AG10803 (cell line): ENCODE results near the gene EIF3B.

Experiments used
- DNase-seq: peaks from one replicate; pipeline ENCODE4 v3.0.0; 2010; ENCODE audit warnings: low read depth
- H3K4me3 ChIP-seq: 2 replicates; pipeline ENCODE4 v1.5.1; 2011; ENCODE audit warnings: mild to moderate bottlenecking, low read length, control low read depth
- TF ChIP-seq, protein P1 (sequence below): conservative IDR thresholded peaks from 2 replicates; pipeline ENCODE4 v1.5.1; 2011; ENCODE audit warnings: mild to moderate bottlenecking, low read length, control low read depth, inconsistent platforms

Gene EIF3B

DNA sequence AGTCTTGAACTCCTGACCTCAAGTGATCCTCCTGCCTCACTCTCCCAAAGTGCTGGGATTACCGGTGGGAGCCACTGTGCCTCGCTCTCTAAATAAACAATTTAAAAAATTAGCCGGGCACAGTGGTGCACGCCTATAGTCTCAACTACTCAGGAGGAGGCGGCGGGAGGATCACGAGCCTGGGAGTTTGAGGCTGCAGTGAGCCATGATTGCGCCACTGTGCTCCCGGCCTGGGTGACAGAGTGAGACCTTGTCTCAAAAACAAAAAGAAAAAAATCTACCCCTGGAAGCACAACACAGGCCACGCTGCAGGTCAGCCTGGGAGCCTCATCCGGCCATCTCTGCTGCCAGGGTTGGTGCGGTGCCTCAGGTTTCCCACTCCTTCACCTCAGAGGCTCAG lies 3.8 kb upstream of the EIF3B start:
- TF ChIP-seq, protein P1, sequence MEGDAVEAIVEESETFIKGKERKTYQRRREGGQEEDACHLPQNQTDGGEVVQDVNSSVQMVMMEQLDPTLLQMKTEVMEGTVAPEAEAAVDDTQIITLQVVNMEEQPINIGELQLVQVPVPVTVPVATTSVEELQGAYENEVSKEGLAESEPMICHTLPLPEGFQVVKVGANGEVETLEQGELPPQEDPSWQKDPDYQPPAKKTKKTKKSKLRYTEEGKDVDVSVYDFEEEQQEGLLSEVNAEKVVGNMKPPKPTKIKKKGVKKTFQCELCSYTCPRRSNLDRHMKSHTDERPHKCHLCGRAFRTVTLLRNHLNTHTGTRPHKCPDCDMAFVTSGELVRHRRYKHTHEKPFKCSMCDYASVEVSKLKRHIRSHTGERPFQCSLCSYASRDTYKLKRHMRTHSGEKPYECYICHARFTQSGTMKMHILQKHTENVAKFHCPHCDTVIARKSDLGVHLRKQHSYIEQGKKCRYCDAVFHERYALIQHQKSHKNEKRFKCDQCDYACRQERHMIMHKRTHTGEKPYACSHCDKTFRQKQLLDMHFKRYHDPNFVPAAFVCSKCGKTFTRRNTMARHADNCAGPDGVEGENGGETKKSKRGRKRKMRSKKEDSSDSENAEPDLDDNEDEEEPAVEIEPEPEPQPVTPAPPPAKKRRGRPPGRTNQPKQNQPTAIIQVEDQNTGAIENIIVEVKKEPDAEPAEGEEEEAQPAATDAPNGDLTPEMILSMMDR = no peak
- no peak overlapping the region for H3K4me3 ChIP-seq
- DNase-seq = no peak

GRCh38 chr7:2353113-2353935 lies 1.3 kb upstream of the EIF3B start:
- H3K4me3 ChIP-seq = peak overlapping the region; percentile 86
- DNase-seq = no peak
- TF ChIP-seq, protein P1 = no peak

- H3K4me3 ChIP-seq = peak overlapping the region; percentile 86
- DNase-seq = peak; percentile 87
Observed at GRCh38 chr7:2353936-2354185, 766 bp upstream of the EIF3B start.

GRCh38 chr7:2354939-2355704 lies 495 bp downstream of the EIF3B start:
- TF ChIP-seq, protein P1 = no peak
- peak overlapping the region; percentile 86 for H3K4me3 ChIP-seq
- no peak for DNase-seq

More at GRCh38 chr7:2353936-2354185, 766 bp upstream of the EIF3B start:
- TF ChIP-seq, protein P1 = no peak

DNA sequence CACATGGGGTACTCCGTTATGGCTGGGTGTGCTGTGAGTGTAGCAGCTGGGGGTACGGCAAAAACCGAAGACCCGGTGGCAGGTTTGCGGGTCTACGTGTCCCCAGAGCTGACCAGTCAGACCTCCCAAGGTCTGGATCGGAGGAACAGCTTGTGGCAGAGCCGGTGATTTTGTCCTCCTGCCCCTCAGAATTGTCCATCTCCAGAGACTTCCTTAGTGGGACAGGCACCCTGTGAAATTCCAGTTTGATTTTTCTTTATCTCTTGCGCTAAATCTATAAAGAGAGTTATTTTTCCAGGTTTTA lies 1.0 kb downstream of the EIF3B start:
- DNase-seq = no peak
- peak overlapping the region; percentile 86 for H3K4me3 ChIP-seq
- TF ChIP-seq, protein P1 = no peak

DNA sequence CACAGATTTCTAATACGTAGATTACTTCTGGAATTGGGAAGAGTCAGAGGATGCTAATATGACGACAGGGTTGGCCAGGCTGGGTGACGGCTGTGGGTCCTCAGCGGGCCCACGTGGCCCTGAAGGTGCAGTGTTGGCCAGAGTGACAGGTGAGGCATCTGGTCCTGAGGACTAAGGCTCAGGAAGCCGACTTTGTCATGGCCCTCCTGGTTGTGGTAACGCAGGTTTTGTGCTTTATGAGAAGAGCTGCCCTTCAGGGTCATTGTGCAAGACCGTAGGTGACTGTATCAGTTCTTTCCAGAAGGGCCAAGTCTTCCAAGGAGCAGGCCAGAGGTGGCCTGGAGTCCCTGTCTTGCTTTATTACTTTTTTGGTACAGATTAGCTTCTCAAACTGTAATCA lies 2.5 kb downstream of the EIF3B start:
- TF ChIP-seq, protein P1 = no peak
- peak overlapping the region; percentile 20; the same call in 1 of the 2 replicates for H3K4me3 ChIP-seq

DNA sequence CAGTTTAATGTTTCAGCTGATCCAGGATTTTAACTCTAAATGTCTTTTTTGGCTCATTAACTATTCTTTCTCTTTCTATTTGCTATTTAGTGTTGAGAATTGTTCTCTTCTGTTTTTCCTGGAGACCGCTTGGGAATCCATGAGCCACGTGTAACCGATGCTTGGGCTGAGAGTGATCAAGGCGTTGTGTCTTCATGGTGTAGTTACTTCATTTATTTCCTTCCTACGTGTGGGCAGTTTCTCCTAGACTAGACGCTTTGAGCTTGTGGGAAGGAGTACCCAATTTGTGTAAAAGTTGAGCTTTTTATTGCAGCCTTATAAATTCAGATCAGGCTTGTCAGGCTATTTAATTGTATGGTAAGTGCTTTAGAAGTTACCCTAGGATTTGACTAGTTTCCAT lies 2.9 kb downstream of the EIF3B start:
- H3K4me3 ChIP-seq = no peak overlapping the region
- TF ChIP-seq, protein P1 = no peak
- no peak for DNase-seq

More for the DNA sequence above, 2.5 kb downstream of the EIF3B start:
- DNase-seq = no peak
